GM06990 (cell line): ENCODE results near the gene CAMTA1.

Source experiments
- DNase-seq: peaks from one replicate; pipeline ENCODE4 v3.0.0-alpha.2; 2011; ENCODE audit not compliant: insufficient read length; ENCODE audit errors: extremely low read depth
- H3K27me3 ChIP-seq: replicated peaks from 2 replicates; pipeline ENCODE4 v1.6.0; 2011; ENCODE audit warnings: low read length; ENCODE audit not compliant: control insufficient read depth, insufficient read depth
- H3K36me3 ChIP-seq: 2 replicates; pipeline ENCODE4 v1.5.1; 2011; ENCODE audit warnings: low read length; ENCODE audit not compliant: control insufficient read depth, insufficient read depth
- H3K4me3 ChIP-seq: replicated peaks from 2 replicates; pipeline ENCODE4 v1.5.1; 2011; ENCODE audit warnings: low read depth, mild to moderate bottlenecking, control low read depth, low read length
- TF ChIP-seq, protein P1 (sequence below): IDR thresholded peaks from 2 replicates; pipeline ENCODE4 v1.5.1; 2011; ENCODE audit warnings: low read length, control low read depth, mild to moderate bottlenecking, inconsistent platforms; ENCODE audit not compliant: insufficient read depth, poor library complexity, severe bottlenecking

CAMTA1 gene

GRCh38 chr1:7348073-7348472 is 562.8 kb downstream of the CAMTA1 start:
- DNase-seq = no peak
- H3K36me3 ChIP-seq = no peaks in the 10 kb centered on the region
- no peaks in the 10 kb centered on the region; the same call in none of the 2 replicates for H3K27me3 ChIP-seq

GRCh38 chr1:7348580-7348979 is 563.3 kb downstream of the CAMTA1 start:
- no peak overlapping the region for H3K4me3 ChIP-seq
- TF ChIP-seq, protein P1, sequence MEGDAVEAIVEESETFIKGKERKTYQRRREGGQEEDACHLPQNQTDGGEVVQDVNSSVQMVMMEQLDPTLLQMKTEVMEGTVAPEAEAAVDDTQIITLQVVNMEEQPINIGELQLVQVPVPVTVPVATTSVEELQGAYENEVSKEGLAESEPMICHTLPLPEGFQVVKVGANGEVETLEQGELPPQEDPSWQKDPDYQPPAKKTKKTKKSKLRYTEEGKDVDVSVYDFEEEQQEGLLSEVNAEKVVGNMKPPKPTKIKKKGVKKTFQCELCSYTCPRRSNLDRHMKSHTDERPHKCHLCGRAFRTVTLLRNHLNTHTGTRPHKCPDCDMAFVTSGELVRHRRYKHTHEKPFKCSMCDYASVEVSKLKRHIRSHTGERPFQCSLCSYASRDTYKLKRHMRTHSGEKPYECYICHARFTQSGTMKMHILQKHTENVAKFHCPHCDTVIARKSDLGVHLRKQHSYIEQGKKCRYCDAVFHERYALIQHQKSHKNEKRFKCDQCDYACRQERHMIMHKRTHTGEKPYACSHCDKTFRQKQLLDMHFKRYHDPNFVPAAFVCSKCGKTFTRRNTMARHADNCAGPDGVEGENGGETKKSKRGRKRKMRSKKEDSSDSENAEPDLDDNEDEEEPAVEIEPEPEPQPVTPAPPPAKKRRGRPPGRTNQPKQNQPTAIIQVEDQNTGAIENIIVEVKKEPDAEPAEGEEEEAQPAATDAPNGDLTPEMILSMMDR = no peak
- no peak for DNase-seq

More at GRCh38 chr1:7348073-7348472, 562.8 kb downstream of the CAMTA1 start:
- TF ChIP-seq, protein P1 = no peak
- no peak overlapping the region for H3K4me3 ChIP-seq

DNA sequence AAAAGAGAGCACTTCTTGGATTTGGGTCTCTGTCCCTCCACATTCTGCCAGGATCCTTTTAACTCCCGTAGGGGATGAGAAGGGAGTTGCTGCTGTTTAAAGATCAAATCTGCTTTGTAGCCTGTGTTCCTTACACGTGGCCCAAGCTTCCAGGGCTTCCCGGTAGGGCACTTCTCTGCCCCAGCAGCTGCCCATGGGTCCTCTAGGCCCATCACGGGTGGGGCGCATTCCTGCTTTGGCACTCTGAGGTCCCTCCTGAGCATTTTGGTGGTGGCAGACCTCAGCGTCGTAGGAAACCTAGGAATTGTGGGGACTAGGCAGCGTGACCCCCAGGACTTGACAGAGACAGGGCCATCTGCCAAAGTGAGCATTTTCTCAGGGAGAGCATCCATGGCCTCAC is 565.5 kb downstream of the CAMTA1 start:
- no peaks in the 10 kb centered on the region; the same call in none of the 2 replicates for H3K27me3 ChIP-seq
- DNase-seq = no peak
- no peak overlapping the region for H3K4me3 ChIP-seq
- H3K36me3 ChIP-seq = no peaks in the 10 kb centered on the region
- TF ChIP-seq, protein P1 = no peak

More at GRCh38 chr1:7348580-7348979, 563.3 kb downstream of the CAMTA1 start:
- Histone ChIP-seq H3K27me3 (no peaks in the 10 kb centered on the region; the same call in none of the 2 replicates), H3K36me3 (no peaks in the 10 kb centered on the region)

- Histone ChIP-seq H3K4me3 (no peak overlapping the region), H3K27me3 (no peaks in the 10 kb centered on the region; the same call in 1 of the 2 replicates), H3K36me3 (no peaks in the 10 kb centered on the region)
- TF ChIP-seq, protein P1 = no peak
- DNase-seq = no peak
Measured at GRCh38 chr1:7351649-7352048, 566.4 kb downstream of the CAMTA1 start.

DNA sequence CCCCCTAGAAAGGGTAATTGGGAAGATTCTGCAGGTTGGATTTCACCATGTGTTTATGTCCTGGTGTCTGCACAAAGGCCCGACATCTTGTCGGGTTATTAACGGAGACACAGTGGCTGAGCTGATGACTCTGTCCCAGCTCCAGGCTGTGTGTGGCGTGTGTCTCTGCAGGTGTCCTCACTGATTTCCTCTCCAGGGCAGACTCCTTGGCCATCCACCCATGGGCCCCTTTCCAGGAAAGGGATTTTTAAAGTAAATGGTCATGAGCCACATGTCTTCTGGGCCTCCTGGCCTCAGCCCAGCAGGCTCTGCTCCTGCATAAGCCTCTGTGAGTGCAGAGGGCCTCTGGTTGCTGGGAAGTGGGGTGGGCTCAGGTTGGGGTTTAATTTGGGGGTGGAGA is 567.1 kb downstream of the CAMTA1 start:
- TF ChIP-seq, protein P1 = no peak
- Histone ChIP-seq H3K4me3 (no peak overlapping the region), H3K27me3 (no peaks in the 10 kb centered on the region; the same call in 1 of the 2 replicates), H3K36me3 (no peaks in the 10 kb centered on the region)
- DNase-seq = no peak

DNA sequence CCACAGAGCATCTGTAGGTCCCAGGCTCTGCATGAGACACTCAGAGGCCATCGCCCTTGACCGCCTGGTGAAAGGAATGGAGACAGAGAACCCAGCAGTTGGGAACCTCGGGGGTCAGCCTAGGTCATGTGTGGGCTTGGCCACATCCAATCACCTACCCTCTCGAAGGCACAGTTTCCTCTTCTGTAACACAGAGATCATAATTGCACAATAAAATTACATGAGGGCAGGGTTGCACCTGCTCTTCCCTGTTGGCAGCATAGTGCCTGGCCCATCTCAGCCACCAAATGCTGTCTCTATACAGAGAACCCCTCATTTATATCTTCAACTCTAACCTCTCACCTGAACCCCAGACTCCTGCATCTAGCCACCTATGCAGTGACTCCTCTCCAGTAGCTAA is 567.7 kb downstream of the CAMTA1 start:
- H3K27me3 ChIP-seq = no peaks in the 10 kb centered on the region; the same call in 1 of the 2 replicates
- TF ChIP-seq, protein P1 = no peak
- no peaks in the 10 kb centered on the region for H3K36me3 ChIP-seq
- no peak overlapping the region for H3K4me3 ChIP-seq
- DNase-seq = no peak
